Sigmoid colon (tissue), 4 donors: Measurements from ENCODE around the gene ARHGAP44.
"Not testable (repeated sequence)": the region's sequence is repeated elsewhere in the genome, so short reads cannot be mapped to it uniquely, and the experiment has no call there.

Source experiments
- CTCF ChIP-seq, 4 experiments: fragments of 450-650 bp in 3 of 4; fragments of 200-600 bp in 1 of 4; IDR thresholded peaks; one replicate each; pipeline ENCODE4 v1.5.1; 2016 to 2019; ENCODE audit warnings: antibody characterized with exemption in 4 of 4, mild to moderate bottlenecking in 3 of 4, moderate library complexity in 2 of 4
- POLR2A ChIP-seq, 2 donors: fragments of 450-650 bp; IDR thresholded peaks; one replicate each; pipeline ENCODE4 v1.6.1; 2016; ENCODE audit warnings: antibody characterized with exemption in 2 of 2, mild to moderate bottlenecking in 2 of 2, moderate library complexity in 2 of 2
- POLR2AphosphoS5 ChIP-seq, 4 donors: sonication (generic); formaldehyde crosslinking; IDR thresholded peaks; one replicate each; pipeline ENCODE4 v1.6.1; 2017; ENCODE audit warnings: antibody characterized with exemption in 4 of 4

GRCh38 chr17:12978787-12979186 is 189.5 kb downstream of the ARHGAP44 start:
- not testable (repeated sequence) for TF ChIP-seq CTCF, POLR2AphosphoS5, POLR2A (IDR thresholded peaks at IDR 0.05)
